Measurements from ENCODE around the gene SGIP1. TPM values are rescaled to one million over a fixed set of nuclear protein-coding genes. Genes with fewer than 3 reads are reported as not detected.

The SGIP1 gene
- polyA plus RNA-seq, 3 donors, result not detected

- H2AFZ ChIP-seq (ENCODE audit: insufficient read depth, low read depth, low read length, poor library complexity, severe bottlenecking), result no peak overlapping the region
- no peak overlapping the region for H3K27ac Mint-ChIP-seq
- no peaks in the 10 kb centered on the region for H3K79me2 ChIP-seq (ENCODE audit: insufficient read depth, low read length)
- H3K27me3 ChIP-seq (ENCODE audit: control insufficient read depth in 2 of 2, insufficient read depth in 2 of 2, low read length in 2 of 2), result peaks cover 15 to 17% of the 10 kb centered on the region in 2 donors
- intact Hi-C loops (cut with micrococcal nuclease), result no loop called here
- peaks cover 13% of the 10 kb centered on the region for H3K4me1 Mint-ChIP-seq
- no CpG with 5 or more reads among the region's 1 CpG for WGBS (ENCODE audit: insufficient coverage)
- H3K4me2 ChIP-seq (replicated peaks; ENCODE audit: extremely low read depth, low read length, poor library complexity, severe bottlenecking), result no peak overlapping the region
- no peak overlapping the region for H3K27ac ChIP-seq (ENCODE audit: low read depth in 1 of 2, low read length in 2 of 2)
- DNase-seq, result no peak
- peaks cover 0 to 3% (median 0%) of the 10 kb centered on the region in 7 donors for H3K9me3 Mint-ChIP-seq
- H3K4me3 Mint-ChIP-seq, result no peak overlapping the region
- peaks cover 20 to 23% (median 20%) of the 10 kb centered on the region in 3 donors for H3K27me3 Mint-ChIP-seq (ENCODE audit: low read depth in 3 of 3)
- TF ChIP-seq CTCF (IDR thresholded peaks at IDR 0.05), result no peak
- H4K20me1 ChIP-seq (ENCODE audit: insufficient read depth, low read length), result no peaks in the 10 kb centered on the region
- no peak overlapping the region for H3K9ac ChIP-seq (ENCODE audit: insufficient read depth, low read length, poor library complexity, severe bottlenecking)
- peaks cover 11% of the 10 kb centered on the region in 2 donors for H3K4me1 ChIP-seq (ENCODE audit: control insufficient read depth in 1 of 2, insufficient read depth in 2 of 2, low read length in 2 of 2)
- H3K9me3 ChIP-seq (replicated peaks in 1 of 2; ENCODE audit: control insufficient read depth in 1 of 2, insufficient read depth in 1 of 2, low read length in 2 of 2), result peaks cover 0 to 3% of the 10 kb centered on the region in 2 donors
- no peaks in the 10 kb centered on the region for H3K36me3 ChIP-seq (replicated peaks in 1 of 2; ENCODE audit: control insufficient read depth in 1 of 2, insufficient read depth in 2 of 2, low read length in 2 of 2)
- H3K36me3 Mint-ChIP-seq, result no peaks in the 10 kb centered on the region
- no peak overlapping the region for H3K4me3 ChIP-seq (replicated peaks in 1 of 3; ENCODE audit: low read depth in 2 of 3, low read length in 3 of 3)
Measured at GRCh38 chr1:66537718-66538117, 3.8 kb downstream of the SGIP1 start.

- Mint-ChIP-seq H3K27ac (no peak overlapping the region), H3K4me1 (no peaks in the 10 kb centered on the region), H3K9me3 (no peaks in the 10 kb centered on the region), H3K4me3 (no peak overlapping the region), H3K36me3 (no peaks in the 10 kb centered on the region), H3K27me3 (ENCODE audit: low read depth in 3 of 3) (peaks cover 2 to 6% (median 5%) of the 10 kb centered on the region in 3 donors)
- TF ChIP-seq CTCF (IDR thresholded peaks at IDR 0.05), result no peak
- H3K79me2 ChIP-seq (ENCODE audit: insufficient read depth, low read length), result no peaks in the 10 kb centered on the region
- no peaks in the 10 kb centered on the region for H3K9me3 ChIP-seq (replicated peaks in 1 of 2; ENCODE audit: control insufficient read depth in 1 of 2, insufficient read depth in 1 of 2, low read length in 2 of 2)
- no peaks in the 10 kb centered on the region for H4K20me1 ChIP-seq (ENCODE audit: insufficient read depth, low read length)
- no peak for DNase-seq
- H2AFZ ChIP-seq (ENCODE audit: insufficient read depth, low read depth, low read length, poor library complexity, severe bottlenecking), result no peak overlapping the region
- H3K27ac ChIP-seq (ENCODE audit: low read depth in 1 of 2, low read length in 2 of 2), result no peak overlapping the region
- H3K27me3 ChIP-seq (ENCODE audit: control insufficient read depth in 2 of 2, insufficient read depth in 2 of 2, low read length in 2 of 2), result peaks cover under 1% of the 10 kb centered on the region in 2 donors
- H3K4me3 ChIP-seq (replicated peaks in 1 of 3; ENCODE audit: low read depth in 2 of 3, low read length in 3 of 3), result no peak overlapping the region
- no peaks in the 10 kb centered on the region for H3K36me3 ChIP-seq (replicated peaks in 1 of 2; ENCODE audit: control insufficient read depth in 1 of 2, insufficient read depth in 2 of 2, low read length in 2 of 2)
- no peak overlapping the region for H3K9ac ChIP-seq (ENCODE audit: insufficient read depth, low read length, poor library complexity, severe bottlenecking)
- no CpG with 5 or more reads among the region's 1 CpG for WGBS (ENCODE audit: insufficient coverage)
- no peaks in the 10 kb centered on the region for H3K4me1 ChIP-seq (ENCODE audit: control insufficient read depth in 1 of 2, insufficient read depth in 2 of 2, low read length in 2 of 2)
- intact Hi-C loops (cut with micrococcal nuclease), result no loop called here
- no peak overlapping the region for H3K4me2 ChIP-seq (replicated peaks; ENCODE audit: extremely low read depth, low read length, poor library complexity, severe bottlenecking)
Measured at GRCh38 chr1:66539491-66539890, 5.5 kb downstream of the SGIP1 start.

Data from CD14-positive monocyte (primary cell).